Retinal pigment epithelial cell (primary cell): ENCODE data around the gene MAP3K2.
A peak's percentile ranks its signal among the peaks of the same experiment; 100 is the strongest.

Source experiments
- DNase-seq: peaks from one replicate; pipeline ENCODE4 v3.0.0-alpha.2; 2010; ENCODE audit warnings: low read depth
- H3K4me3 ChIP-seq: 2 replicates; pipeline ENCODE4 v1.5.1; 2011; ENCODE audit warnings: mild to moderate bottlenecking, low read length, control low read depth, moderate library complexity
- CTCF ChIP-seq: conservative IDR thresholded peaks from 2 replicates; pipeline ENCODE4 v1.5.1; 2011; ENCODE audit warnings: low read depth, low read length, control low read depth, inconsistent platforms

MAP3K2 gene

GRCh38 chr2:127254386-127254981, 133.3 kb downstream of the MAP3K2 start:
- peak; percentile 6 for DNase-seq
- TF ChIP-seq CTCF = no peak
- no peak overlapping the region for H3K4me3 ChIP-seq
